ENCODE measurements around the gene PKP1.

Gene PKP1

GRCh38 chr1:201259476-201260235, 23.6 kb upstream of the PKP1 start:
- no peak for ATAC-seq
- TF ChIP-seq SNAI2 (CRISPR knock-in tag; IDR thresholded peaks at IDR 0.05): no peak
- TF ChIP-seq ZFP30 (CRISPR knock-in tag; IDR thresholded peaks at IDR 0.05): no peak
- TF ChIP-seq ZNF70 (CRISPR knock-in tag; IDR thresholded peaks at IDR 0.05): no peak
- TF ChIP-seq ESRRG (CRISPR knock-in tag; IDR thresholded peaks at IDR 0.05): no peak
- no peak for TF ChIP-seq ZFP3 (CRISPR knock-in tag; IDR thresholded peaks at IDR 0.05)
- no peak for TF ChIP-seq CSDC2 (CRISPR knock-in tag; IDR thresholded peaks at IDR 0.05)
- no peak for TF ChIP-seq RARB (CRISPR knock-in tag; IDR thresholded peaks at IDR 0.05)
- TF ChIP-seq ISL1 (CRISPR knock-in tag; IDR thresholded peaks at IDR 0.05): no peak
- no peak for TF ChIP-seq ARNTL (CRISPR knock-in tag; IDR thresholded peaks at IDR 0.05; ENCODE audit: borderline replicate concordance, low read depth)
- TF ChIP-seq ZNF8 (CRISPR knock-in tag; IDR thresholded peaks at IDR 0.05): no peak
- no peak for TF ChIP-seq TCF4 (CRISPR knock-in tag; IDR thresholded peaks at IDR 0.05; ENCODE audit: borderline replicate concordance)
- no peak for TF ChIP-seq ZNF565 (CRISPR knock-in tag; conservative IDR thresholded peaks at IDR 0.05; ENCODE audit: low read depth)
- no peak for TF ChIP-seq ZC3H10 (CRISPR knock-in tag; IDR thresholded peaks at IDR 0.05)

GRCh38 chr1:201260236-201260590, 23.1 kb upstream of the PKP1 start:
- TF ChIP-seq CSDC2 (CRISPR knock-in tag; IDR thresholded peaks at IDR 0.05): no peak
- no peak for TF ChIP-seq ZNF565 (CRISPR knock-in tag; conservative IDR thresholded peaks at IDR 0.05; ENCODE audit: low read depth)
- TF ChIP-seq CSRNP3 (CRISPR knock-in tag; IDR thresholded peaks at IDR 0.05): no peak
- TF ChIP-seq ISL1 (CRISPR knock-in tag; IDR thresholded peaks at IDR 0.05): no peak
- no peak for TF ChIP-seq ZFP3 (CRISPR knock-in tag; IDR thresholded peaks at IDR 0.05)
- TF ChIP-seq TSHZ2 (CRISPR knock-in tag; IDR thresholded peaks at IDR 0.05): no peak
- no peak for TF ChIP-seq PATZ1 (CRISPR knock-in tag; IDR thresholded peaks at IDR 0.05; ENCODE audit: borderline replicate concordance)
- TF ChIP-seq POU6F1 (CRISPR knock-in tag; IDR thresholded peaks at IDR 0.05; ENCODE audit: borderline replicate concordance, low read depth): no peak
- no peak for TF ChIP-seq OSR1 (CRISPR knock-in tag; IDR thresholded peaks at IDR 0.05)
- no peak for ATAC-seq

GRCh38 chr1:201260648-201261311, 22.5 kb upstream of the PKP1 start:
- no peak for ATAC-seq
- TF ChIP-seq ZNF70 (CRISPR knock-in tag; IDR thresholded peaks at IDR 0.05) (no peak), BACH2 (CRISPR knock-in tag; IDR thresholded peaks at IDR 0.05; ENCODE audit: borderline replicate concordance) (no peak), ZNF565 (CRISPR knock-in tag; conservative IDR thresholded peaks at IDR 0.05; ENCODE audit: low read depth) (no peak), TCF4 (CRISPR knock-in tag; IDR thresholded peaks at IDR 0.05; ENCODE audit: borderline replicate concordance) (no peak), CREB5 (CRISPR knock-in tag; IDR thresholded peaks at IDR 0.05; ENCODE audit: low read depth) (no peak)

All from SK-N-SH treated with all-trans-retinoic acid at 6 μM for 48 hours (cell line).